Activated CD8-positive, alpha-beta memory T cell treated with anti-CD3 and anti-CD28 coated beads for 4 hours (primary cell): ENCODE data around the gene B4GALNT4.
"Not testable (repeated sequence)": the region's sequence is repeated elsewhere in the genome, so short reads cannot be mapped to it uniquely, and the experiment has no call there.

Experiments used
- DNase-seq, 2 donors: peaks; one replicate each; pipeline ENCODE4 v3.0.0-alpha.2; 2020; ENCODE audit warnings: low read depth in 2 of 2

Gene B4GALNT4

GRCh38 chr11:376531-377173 is 7.4 kb downstream of the B4GALNT4 start:
- DNase-seq = no peak

- no peak for DNase-seq
Observed at GRCh38 chr11:377174-377865, 8.0 kb downstream of the B4GALNT4 start.

- no peak for DNase-seq
Observed at GRCh38 chr11:377883-378500, 8.7 kb downstream of the B4GALNT4 start.

- no peak for DNase-seq
Observed at GRCh38 chr11:379205-380094, 10.2 kb downstream of the B4GALNT4 start.

GRCh38 chr11:380095-380480 is 10.8 kb downstream of the B4GALNT4 start:
- DNase-seq = no peak

GRCh38 chr11:380491-380890 is 11.2 kb downstream of the B4GALNT4 start:
- DNase-seq = no peak

- no peak for DNase-seq
Observed at GRCh38 chr11:380996-381395, 11.7 kb downstream of the B4GALNT4 start.

- no peak for DNase-seq
Observed at GRCh38 chr11:381501-382072, 12.3 kb downstream of the B4GALNT4 start.

- DNase-seq = no peak
Observed at GRCh38 chr11:382081-382629, 12.9 kb downstream of the B4GALNT4 start.

GRCh38 chr11:383431-383830 is 14.1 kb downstream of the B4GALNT4 start:
- no peak for DNase-seq

GRCh38 chr11:384511-384910 is 15.2 kb downstream of the B4GALNT4 start:
- no peak for DNase-seq

- no peak for DNase-seq
Observed at GRCh38 chr11:385594-386351, 16.5 kb downstream of the B4GALNT4 start.

- no peak for DNase-seq
Observed at GRCh38 chr11:386483-386882, 17.2 kb downstream of the B4GALNT4 start.

GRCh38 chr11:387193-387793 is 18.0 kb downstream of the B4GALNT4 start:
- DNase-seq = no peak

GRCh38 chr11:389369-389768 is 20.1 kb downstream of the B4GALNT4 start:
- not testable (repeated sequence) for DNase-seq

- DNase-seq = no peak
Observed at GRCh38 chr11:390175-390574, 20.9 kb downstream of the B4GALNT4 start.

GRCh38 chr11:391117-392017 is 22.1 kb downstream of the B4GALNT4 start:
- no peak for DNase-seq

- no peak for DNase-seq
Observed at GRCh38 chr11:392102-392777, 22.9 kb downstream of the B4GALNT4 start.
